Ectodermal cell (in vitro differentiated cells): Measurements from ENCODE around the gene TOR2A.

Experiments used
- H3K27ac ChIP-seq: 2 replicates; pipeline ENCODE4 v1.7.0; 2013; ENCODE audit warnings: mild to moderate bottlenecking, low read depth, low read length; ENCODE audit not compliant: insufficient read depth, poor library complexity, severe bottlenecking
- H3K27me3 ChIP-seq: 2 replicates; pipeline ENCODE4 v1.7.0; 2013; ENCODE audit warnings: mild to moderate bottlenecking, low read length; ENCODE audit not compliant: insufficient read depth, control insufficient read depth, poor library complexity, severe bottlenecking
- H3K36me3 ChIP-seq: one replicate; pipeline ENCODE4 v1.7.0; 2013; ENCODE audit warnings: low read length; ENCODE audit not compliant: control insufficient read depth, insufficient read depth
- H3K4me1 ChIP-seq: one replicate; pipeline ENCODE4 v1.7.0; 2013; ENCODE audit warnings: low read length; ENCODE audit not compliant: control insufficient read depth, insufficient read depth
- H3K4me3 ChIP-seq: 2 replicates; pipeline ENCODE4 v1.7.0; 2013; ENCODE audit warnings: low read depth, low read length, control low read depth; ENCODE audit not compliant: insufficient read depth
- H3K9me3 ChIP-seq: 2 replicates; pipeline ENCODE4 v1.7.0; 2013; ENCODE audit warnings: mild to moderate bottlenecking, low read length, moderate library complexity; ENCODE audit not compliant: control insufficient read depth
- WGBS, 2 experiments: methylation state at CpG; one replicate each; pipeline ENCODE4 v1.1.7; 2013; ENCODE audit warnings: missing lambda C conversion rate in 2 of 2; 5-methylcytosine and 5-hydroxymethylcytosine counted together

The TOR2A gene

GRCh38 chr9:127744398-127745110 is 9.5 kb upstream of the TOR2A start:
- WGBS, 2 experiments: 91 to 94% methylated on average over 19 of the region's 19 CpGs
- Histone ChIP-seq H3K36me3 (no peaks in the 10 kb centered on the region), H3K27me3 (peaks cover 12% of the 10 kb centered on the region), H3K27ac (no peak overlapping the region), H3K4me3 (no peak overlapping the region), H3K4me1 (no peaks in the 10 kb centered on the region), H3K9me3 (no peaks in the 10 kb centered on the region)

GRCh38 chr9:127742435-127743088 is 7.5 kb upstream of the TOR2A start:
- Histone ChIP-seq H3K27me3 (peaks cover 12% of the 10 kb centered on the region), H3K36me3 (no peaks in the 10 kb centered on the region), H3K4me1 (no peaks in the 10 kb centered on the region), H3K4me3 (peak overlapping the region; percentile 31), H3K9me3 (no peaks in the 10 kb centered on the region), H3K27ac (peak overlapping the region; percentile 30)
- WGBS, 2 experiments: 1 to 2% methylated on average over 33 of the region's 33 CpGs

GRCh38 chr9:127741831-127742434 is 6.8 kb upstream of the TOR2A start:
- 4% methylated on average over 38 of the region's 38 CpGs for WGBS, 2 experiments
- H3K9me3 ChIP-seq: no peaks in the 10 kb centered on the region
- peak overlapping the region; percentile 31 for H3K4me3 ChIP-seq
- no peaks in the 10 kb centered on the region for H3K4me1 ChIP-seq
- no peaks in the 10 kb centered on the region for H3K36me3 ChIP-seq
- H3K27ac ChIP-seq: no peak overlapping the region
- H3K27me3 ChIP-seq: peaks cover 12% of the 10 kb centered on the region

- no peak overlapping the region for H3K4me3 ChIP-seq
- H3K9me3 ChIP-seq: no peaks in the 10 kb centered on the region
- 89 to 91% methylated on average over 19 of the region's 19 CpGs for WGBS, 2 experiments
Observed at GRCh38 chr9:127739614-127740330, 4.7 kb upstream of the TOR2A start.

GRCh38 chr9:127738666-127739065 is 3.6 kb upstream of the TOR2A start:
- WGBS, 2 experiments: 92 to 94% methylated on average over 12 to 13 of the region's 13 CpGs
- Histone ChIP-seq H3K36me3 (no peaks in the 10 kb centered on the region), H3K4me3 (no peak overlapping the region), H3K9me3 (no peaks in the 10 kb centered on the region), H3K27me3 (peaks cover 12% of the 10 kb centered on the region), H3K27ac (no peak overlapping the region), H3K4me1 (peaks cover 4% of the 10 kb centered on the region)

More at GRCh38 chr9:127739614-127740330, 4.7 kb upstream of the TOR2A start:
- H3K36me3 ChIP-seq: no peaks in the 10 kb centered on the region
- peaks cover 12% of the 10 kb centered on the region for H3K27me3 ChIP-seq
- no peak overlapping the region for H3K27ac ChIP-seq
- H3K4me1 ChIP-seq: no peaks in the 10 kb centered on the region

GRCh38 chr9:127735530-127736185 is 564 bp upstream of the TOR2A start:
- Histone ChIP-seq H3K27me3 (peaks cover under 1% of the 10 kb centered on the region), H3K27ac (peak overlapping the region; percentile 82), H3K9me3 (no peaks in the 10 kb centered on the region), H3K36me3 (no peaks in the 10 kb centered on the region), H3K4me3 (no peak overlapping the region), H3K4me1 (peaks cover 4% of the 10 kb centered on the region)
- 37 to 38% methylated on average over 15 of the region's 15 CpGs for WGBS, 2 experiments

- WGBS, 2 experiments: 65 to 66% methylated on average over 22 of the region's 22 CpGs
- H3K27me3 ChIP-seq: no peaks in the 10 kb centered on the region
- peaks cover 4% of the 10 kb centered on the region for H3K4me1 ChIP-seq
- H3K4me3 ChIP-seq: peak overlapping the region; percentile 70
- H3K27ac ChIP-seq: no peak overlapping the region
- no peaks in the 10 kb centered on the region for H3K9me3 ChIP-seq
- H3K36me3 ChIP-seq: no peaks in the 10 kb centered on the region
Observed at GRCh38 chr9:127734247-127734746, 797 bp downstream of the TOR2A start.

GRCh38 chr9:127733614-127734013 is 1.5 kb downstream of the TOR2A start:
- 87 to 92% methylated on average over 2 of the region's 2 CpGs for WGBS, 2 experiments
- no peak overlapping the region for H3K4me3 ChIP-seq
- H3K9me3 ChIP-seq: no peaks in the 10 kb centered on the region
- H3K27ac ChIP-seq: no peak overlapping the region
- no peaks in the 10 kb centered on the region for H3K27me3 ChIP-seq
- H3K36me3 ChIP-seq: no peaks in the 10 kb centered on the region
- peaks cover 4% of the 10 kb centered on the region for H3K4me1 ChIP-seq

- Histone ChIP-seq H3K27me3 (no peaks in the 10 kb centered on the region), H3K9me3 (no peaks in the 10 kb centered on the region), H3K4me3 (no peak overlapping the region), H3K4me1 (peaks cover 4% of the 10 kb centered on the region), H3K27ac (no peak overlapping the region), H3K36me3 (no peaks in the 10 kb centered on the region)
- 95 to 96% methylated on average over 21 of the region's 21 CpGs for WGBS, 2 experiments
Observed at GRCh38 chr9:127732444-127732843, 2.6 kb downstream of the TOR2A start.
